GM19397 (cell line): ENCODE data around the gene DMAC2.
"Not testable (repeated sequence)": the region's sequence is repeated elsewhere in the genome, so short reads cannot be mapped to it uniquely, and the experiment has no call there.

Source experiments
- ATAC-seq: cut with Tn5 transposase; IDR thresholded peaks from one replicate; pipeline ENCODE4 v1.9.1; 2021; ENCODE audit warnings: mild to moderate bottlenecking, moderate library complexity; ENCODE audit not compliant: unreplicated experiment

Gene DMAC2

DNA sequence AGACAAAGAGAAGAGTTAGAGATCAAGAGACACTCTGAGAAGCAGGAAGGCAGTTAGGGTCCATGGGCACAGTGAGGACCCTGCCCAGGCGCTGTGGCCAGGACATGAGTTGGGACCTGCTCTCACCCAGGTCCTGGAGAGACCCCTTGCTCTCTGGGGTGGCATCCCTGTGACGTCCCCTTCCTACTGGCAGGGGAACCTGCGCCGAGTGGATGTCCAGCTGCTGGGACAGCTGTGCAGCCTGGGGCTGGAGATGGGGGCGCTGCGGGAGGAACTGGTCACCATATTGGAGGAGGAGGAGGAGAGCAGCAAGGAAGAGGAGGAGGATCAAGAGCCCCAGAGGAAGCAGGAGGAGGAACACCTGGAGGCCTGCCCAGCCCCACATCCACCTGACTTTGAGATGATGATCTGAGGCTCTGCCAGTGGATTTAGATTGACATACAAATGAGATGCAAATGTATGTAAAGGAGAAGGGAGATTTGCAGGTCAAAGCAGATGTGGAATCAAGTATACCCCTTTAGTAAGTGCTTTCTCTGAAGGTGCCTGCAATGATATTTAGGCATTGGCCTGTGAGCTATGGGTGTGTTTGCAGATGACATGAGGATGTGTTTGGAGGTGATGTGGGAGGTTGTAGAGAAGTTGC, 4.2 kb upstream of the DMAC2 start:
- ATAC-seq: no peak

DNA sequence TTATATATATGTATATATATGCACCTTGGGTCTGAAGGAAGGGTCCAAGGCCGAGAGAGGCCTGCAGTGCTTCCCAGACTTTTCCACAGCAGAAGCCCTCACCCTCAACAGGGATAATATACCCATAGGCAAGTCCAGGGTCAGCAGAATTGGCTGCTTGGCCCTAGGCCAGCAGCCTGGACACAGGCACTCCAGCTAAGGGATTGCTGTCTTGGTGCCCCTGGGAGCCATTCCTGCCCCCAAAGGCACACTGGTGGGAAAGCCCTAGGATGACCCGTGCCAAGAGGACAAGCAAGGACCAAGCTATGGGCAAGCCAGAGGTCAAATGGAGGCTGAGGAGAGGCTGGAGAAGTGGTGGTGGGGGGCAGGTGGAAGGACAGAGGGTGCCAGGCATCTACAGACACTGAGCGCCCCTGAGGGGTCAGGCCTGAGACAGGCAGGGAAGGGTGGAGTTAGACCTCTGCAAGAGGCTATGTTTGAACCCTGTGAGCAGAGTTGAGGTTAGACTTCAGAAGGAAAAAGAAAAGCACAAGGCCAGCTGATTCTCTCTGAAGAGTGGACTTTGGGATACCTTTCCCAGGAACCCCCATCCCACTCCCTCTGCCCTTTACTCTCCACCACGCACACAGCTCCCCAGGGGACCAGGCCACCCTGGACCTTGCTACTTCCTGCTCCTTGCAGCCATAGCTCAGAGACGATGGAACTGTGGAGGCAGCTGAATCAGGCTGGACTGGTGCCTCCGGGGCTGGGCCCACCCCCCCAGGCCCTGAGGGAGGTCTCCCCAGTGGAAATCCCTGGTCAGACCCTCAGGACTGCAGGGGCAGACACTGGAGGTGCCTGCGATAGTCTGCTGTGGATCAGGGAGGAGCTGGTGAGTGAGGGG, 3.0 kb upstream of the DMAC2 start, which contains the start of gene ERICH4:
TSS of gene ERICH4 (plus strand) at position 684 of the 883 bp plus-strand sequence. CDS start at position 698, 14 bp downstream.
- ATAC-seq: no peak

DNA sequence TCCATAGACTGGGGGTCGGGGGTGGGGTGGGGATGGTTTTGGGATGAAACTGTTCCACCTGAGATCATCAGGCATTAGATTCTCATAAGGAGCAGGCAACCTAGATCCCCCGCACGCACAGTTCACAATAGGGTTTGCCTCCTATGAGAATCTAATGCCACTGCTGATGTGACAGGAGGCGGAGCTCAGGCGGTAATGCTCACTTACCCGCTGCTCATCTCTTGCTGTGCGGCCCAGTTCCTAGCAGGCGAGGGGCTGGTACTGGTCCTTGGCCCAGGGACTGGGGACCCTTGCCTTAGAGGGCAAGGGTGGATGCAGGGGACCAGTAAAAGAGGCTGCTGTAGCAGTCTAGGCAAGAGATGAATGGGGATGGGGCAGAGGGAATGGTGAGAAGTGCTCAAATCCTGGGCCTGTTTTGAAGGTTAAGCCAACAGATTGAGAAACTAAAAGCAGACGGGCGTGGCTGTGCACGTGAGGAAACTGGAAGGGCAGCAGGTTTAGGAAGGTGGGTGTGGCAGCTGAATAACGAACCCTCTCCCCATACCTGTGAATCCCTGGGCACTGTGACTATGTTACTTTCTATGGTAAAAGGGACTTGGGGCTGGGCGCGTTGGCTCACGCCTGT, 1.7 kb upstream of the DMAC2 start:
- no peak for ATAC-seq

DNA sequence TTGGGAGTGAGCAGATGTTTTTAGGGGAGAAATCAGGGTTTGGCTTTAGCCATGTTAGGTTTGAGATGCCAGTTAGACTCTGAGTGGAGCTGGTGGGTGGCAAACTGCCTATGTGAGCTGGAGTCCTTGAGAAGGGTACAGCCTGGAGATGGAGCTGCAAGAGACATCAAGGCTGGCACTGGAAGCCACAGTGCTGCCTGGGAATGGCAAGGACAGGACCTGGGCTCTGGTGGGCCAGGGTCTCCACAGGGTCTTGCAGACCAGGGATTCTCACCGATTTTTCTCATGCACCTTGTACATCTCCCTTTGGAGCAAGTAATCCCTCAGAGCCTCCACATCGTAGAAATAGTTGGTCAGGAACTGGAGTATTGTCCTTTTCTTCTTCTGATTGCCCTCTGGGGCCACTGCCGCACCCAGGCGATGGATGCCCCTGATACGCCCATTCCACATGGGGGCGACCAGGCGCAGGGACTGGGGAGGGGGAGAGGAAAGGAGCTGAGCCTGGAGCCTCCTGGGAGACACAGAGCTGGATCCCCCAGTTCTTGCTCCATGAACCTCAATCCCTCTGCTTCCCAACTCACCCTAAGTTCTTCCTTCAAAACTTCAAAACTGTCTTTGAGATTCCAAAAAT, 1.7 kb downstream of the DMAC2 start:
- no peak for ATAC-seq

DNA sequence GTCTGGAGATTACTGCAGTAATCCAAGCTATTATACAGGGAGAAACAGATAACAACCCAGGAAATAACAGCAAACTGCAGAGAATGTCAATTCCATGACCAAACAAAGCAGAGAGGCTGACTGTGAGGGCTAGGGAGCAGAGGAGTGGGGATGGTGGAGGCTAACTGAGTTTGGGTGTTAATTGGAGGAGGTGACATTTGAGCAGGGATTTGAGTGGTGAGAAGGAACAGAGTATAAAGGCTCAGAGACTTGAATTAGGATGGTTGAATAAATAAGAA, 3.1 kb downstream of the DMAC2 start:
- ATAC-seq: no peak

DNA sequence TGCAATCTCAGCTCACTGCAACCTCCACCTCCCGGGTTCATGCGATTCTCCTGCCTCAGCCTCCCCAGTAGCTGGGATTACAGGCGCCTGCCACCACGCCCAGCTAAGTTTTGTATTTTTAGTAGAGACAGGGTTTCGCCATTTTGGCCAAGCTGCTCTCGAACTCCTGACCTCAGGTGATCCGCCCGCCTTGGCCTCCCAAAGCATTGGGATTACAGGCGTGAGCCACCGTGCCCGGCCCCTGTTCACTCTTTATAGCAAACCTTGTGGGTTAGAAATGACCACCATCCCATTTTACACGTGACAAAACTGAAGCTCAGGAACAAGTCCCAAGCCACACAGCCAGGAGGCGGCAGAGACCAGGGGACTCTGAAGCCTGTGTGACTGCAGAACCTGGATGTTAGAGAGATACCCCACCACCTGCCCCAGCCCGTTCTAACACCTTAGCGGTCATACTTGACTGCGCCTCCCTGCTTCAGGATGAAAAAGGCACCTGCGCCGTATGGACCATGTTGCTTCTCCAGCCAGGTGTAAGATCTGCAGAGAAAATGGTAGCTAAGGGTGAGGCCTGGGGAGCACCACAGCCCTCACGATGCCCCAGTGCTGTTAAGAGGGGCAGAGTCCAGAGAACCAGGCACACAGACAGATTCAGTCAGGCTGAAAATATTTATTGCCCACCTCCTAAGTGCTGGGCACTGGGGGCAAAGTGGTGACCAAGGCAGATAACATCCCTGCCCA, 3.6 kb downstream of the DMAC2 start:
- no peak for ATAC-seq

DNA sequence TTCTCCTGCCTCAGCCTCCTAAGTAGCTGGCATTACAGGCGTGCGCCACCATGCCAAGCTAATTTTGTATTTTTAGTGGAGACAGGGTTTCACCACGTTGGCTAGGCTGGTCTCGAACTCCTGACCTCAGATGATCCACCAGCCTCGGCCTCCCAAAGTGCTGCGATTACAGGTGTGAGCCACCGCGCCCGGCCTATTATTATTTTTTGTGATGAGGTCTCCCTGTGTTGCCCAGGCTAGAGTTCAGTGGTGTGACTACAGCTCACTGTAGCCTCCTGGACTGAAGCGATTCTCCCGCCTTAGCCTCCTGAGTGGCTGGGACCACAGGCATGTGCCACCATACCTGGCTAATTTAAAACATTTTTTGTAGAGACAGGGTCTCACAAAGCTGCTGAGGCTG, 4.3 kb downstream of the DMAC2 start:
- not testable (repeated sequence) for ATAC-seq

DNA sequence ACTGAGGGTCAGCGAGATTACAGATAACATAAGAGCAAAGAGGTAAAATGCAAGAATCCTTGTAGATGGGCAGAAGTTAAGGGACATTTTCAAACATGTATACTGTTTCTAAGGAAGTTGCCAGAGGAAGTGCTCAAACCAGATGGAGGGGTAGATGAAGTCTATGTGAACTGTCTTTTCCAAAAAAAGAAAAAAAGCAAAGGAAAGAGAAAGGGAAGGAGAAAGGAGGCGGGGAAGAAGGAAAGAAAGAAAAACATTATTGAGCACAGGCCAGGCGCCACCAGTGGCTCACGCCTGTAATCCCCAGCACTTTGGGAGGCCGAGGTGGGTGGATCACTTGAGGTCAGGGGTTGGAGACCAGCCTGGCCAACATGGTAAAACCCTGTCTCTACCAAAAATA, 5.3 kb downstream of the DMAC2 start:
- ATAC-seq: no peak

DNA sequence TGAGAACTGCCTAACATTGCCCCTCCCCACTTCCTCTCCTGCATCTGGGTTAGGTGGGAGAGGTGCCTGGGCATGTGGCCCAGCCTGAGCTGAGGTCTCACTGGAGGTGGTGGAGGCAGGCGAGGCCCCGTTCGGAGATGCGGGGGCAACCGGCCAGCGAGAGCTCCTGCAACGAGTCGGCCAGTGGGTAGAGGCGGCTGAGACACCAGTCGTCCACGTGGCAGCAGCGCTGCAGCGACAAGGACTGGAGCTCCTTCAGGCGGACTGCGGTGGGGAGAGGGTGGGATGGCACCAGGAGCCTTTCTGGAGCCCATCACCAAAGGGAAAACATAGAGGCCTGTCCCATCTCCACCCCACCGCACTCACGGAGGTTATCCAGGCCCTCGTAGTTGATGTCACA, 6.5 kb downstream of the DMAC2 start:
- no peak for ATAC-seq

DNA sequence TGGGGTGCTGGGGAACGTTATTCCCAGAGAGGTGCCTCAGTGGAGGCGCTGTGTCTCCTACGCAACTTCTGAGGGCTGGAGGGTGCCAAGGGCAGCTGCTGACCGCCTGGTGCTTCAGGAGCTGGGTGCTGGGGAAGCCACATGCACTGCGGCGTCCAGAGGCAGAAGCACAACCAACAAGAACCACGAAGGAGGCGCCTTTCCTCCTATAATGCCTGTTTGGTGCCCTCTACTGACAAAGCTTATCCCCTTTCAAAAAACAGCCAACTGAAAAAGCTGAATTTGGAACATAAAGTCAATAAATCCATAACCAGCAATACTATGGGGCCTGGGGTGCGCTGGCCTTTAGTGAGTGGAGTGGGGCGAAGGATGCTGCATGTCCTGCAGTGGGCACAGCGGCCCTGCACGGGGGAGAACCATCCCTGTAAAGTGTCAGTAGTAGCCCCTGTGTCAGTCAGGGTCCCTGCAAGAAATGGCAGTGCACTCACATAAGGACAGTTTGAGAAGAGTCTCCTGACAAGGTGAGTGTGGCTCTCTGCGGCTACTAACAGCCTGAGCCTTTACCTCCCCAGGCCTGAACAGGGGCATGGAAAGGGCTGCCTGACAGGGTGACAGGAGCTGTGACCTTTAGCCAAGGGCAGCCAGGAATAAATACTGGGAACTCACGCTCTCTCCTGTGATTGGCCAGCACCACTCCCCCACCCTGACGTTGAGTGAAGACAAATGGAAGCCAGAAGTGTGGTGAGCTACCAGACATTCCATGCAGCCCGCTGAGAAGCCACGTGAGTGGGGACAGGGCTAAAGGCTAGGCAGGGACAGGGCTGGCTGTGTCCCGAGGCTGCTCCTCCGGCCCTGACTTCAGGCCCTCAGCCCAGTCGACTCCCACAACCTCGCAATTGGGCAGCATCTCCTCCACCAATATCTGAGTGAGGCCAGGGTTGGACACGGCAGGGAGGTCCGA, 8.0 kb downstream of the DMAC2 start:
- no peak for ATAC-seq

DNA sequence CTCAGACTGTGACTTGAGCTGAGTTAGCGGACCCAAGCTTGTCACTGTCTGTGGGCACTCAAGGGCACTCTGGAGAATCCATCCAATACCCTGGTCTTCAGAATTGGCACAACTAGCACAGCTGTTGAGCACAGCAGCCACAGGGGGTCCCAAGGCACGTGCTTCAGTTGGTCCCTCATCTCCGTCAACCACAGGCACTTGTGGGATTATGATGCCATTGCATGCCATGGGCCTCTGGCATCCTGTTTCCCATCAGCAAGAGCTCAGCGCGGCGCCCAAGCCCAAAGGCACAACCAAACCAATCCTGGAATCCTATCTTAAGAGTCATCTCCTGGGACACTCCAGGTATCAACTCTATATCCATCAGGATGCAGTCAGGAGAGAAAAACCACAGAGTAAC, 8.8 kb downstream of the DMAC2 start:
- ATAC-seq: no peak

DNA sequence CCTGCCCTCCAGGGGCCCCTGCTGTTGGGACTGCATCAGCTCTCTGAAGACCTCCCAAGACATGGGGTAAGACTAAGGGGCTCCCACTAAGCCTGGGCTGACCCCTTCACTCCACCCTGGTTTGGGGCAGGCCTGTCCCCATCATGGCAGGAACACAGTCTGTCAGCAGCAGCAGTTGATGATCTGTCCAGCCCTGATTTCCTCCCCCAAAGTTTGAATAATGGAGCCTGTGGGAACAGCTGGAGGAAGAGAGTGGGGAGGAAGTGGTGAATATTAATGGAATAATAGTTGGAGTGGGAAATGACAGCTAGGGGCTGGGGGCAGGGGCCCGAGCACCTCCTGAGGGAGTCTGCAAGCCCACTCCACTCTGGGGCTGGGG, 11.2 kb downstream of the DMAC2 start:
- no peak for ATAC-seq

DNA sequence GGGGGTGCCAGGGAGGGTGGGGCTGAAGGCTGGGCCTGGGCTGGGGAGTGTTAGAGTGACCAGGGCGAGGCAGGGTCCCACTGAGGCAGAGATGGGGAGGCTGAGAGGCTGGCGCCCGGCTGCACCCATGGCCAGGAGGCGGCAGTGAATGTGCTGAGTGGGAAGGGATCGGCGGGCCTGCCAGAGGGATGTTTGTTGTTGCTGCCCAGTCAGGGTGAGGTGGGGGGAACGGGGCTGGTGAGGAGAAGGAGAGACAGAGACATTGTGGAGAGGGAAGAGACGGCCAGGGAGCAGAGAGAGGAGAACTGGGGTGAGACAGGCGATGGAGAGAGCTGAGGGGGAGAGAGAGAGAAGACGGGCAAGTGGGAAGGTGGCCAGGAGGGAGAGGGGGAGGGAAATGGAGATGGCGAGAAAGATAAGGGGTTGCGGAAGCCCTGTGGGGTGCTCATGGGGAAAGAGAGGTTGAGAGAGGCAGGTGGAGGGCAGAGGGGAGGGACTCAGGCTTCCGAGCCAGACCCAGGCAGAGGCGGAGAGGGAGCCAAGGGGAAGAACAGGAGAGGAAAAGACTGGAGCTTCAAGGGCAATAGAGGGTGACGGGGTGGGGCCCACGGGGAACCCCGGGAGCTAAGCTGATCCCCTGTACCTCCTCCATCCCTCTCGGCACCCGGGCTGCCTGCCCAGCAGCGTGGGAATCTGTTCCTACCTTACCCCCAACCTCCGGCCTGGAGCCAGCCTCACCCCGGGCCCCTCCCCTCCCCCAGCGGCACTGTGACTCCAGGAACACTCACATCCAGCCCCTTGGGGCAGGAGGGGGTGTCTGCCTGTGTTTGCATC, 11.8 kb downstream of the DMAC2 start:
- no peak for ATAC-seq

DNA sequence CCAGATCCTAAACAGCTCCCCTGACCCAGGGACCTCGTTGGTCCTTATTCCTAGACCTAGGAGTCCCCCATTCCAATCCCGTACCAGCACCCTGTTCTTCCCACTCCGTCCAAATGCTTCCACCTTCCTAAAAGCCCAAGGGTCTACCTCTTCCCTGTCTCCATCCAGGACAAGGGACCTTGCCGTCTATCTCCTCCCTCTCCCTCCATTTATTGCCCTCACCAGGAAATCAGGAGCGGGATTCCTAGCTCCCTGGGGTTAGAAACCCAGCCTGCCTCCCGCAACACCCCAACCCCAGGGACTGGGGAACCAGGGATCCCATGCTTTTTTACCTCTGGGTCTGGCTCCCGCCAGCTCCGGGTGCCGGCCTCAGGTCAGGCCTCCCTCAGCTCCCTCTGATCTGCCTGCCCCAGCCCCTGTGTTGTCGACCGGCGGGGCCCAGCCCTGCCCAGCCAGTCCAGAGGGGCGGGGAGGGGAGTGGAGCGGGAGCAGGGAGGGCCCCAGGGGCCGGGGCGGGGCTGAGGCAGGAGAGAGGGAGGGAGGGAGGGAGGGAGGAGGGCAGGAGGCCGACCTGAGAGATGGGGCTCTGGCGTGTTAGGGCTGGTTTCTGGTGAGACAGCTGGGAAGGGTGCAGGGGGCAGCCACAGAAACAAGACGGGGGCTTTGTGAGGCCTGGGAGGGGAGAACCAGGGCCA, 12.6 kb downstream of the DMAC2 start, which contains the start of gene B3GNT8:
TSS of gene B3GNT8 (minus strand) at position 423 of the 695 bp plus-strand sequence. CDS start 596 bp downstream, outside the sequence.
- ATAC-seq: no peak

DNA sequence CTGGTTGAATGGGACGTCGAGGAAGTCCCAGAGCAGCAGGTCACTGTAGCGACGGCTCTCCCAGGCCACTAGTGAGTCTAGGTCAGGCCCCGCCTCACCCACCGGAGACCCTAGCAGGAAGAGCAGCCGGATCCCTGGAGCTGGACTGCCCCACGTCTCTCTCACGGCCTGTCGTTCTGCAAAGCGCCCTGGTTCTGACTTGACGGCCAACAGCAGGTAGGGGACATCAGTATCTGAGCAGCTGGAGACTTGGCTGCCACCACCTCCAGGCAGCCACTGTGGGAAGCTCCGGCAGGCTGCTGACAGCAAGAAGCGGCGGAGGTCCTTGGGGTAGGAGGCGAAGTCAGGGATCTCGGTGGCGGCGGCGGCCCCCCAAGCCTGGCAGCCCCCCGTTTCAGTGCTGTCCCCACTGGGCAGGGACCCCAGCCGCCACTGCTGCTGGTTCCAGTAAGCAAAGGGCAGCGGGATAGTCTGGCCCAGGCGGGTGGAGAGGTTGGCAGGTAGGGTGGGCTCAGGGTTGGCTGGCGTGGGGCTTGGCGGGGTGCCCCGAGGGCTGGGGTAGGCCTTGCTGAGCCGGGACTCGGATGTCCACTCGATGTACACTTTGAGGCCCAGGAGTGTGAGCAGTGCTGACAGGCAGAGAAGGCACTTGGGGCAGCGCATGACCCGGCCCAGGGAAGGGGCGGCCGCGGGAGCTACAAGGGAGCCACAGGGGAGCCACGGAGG, 13.4 kb downstream of the DMAC2 start:
- ATAC-seq: no peak

DNA sequence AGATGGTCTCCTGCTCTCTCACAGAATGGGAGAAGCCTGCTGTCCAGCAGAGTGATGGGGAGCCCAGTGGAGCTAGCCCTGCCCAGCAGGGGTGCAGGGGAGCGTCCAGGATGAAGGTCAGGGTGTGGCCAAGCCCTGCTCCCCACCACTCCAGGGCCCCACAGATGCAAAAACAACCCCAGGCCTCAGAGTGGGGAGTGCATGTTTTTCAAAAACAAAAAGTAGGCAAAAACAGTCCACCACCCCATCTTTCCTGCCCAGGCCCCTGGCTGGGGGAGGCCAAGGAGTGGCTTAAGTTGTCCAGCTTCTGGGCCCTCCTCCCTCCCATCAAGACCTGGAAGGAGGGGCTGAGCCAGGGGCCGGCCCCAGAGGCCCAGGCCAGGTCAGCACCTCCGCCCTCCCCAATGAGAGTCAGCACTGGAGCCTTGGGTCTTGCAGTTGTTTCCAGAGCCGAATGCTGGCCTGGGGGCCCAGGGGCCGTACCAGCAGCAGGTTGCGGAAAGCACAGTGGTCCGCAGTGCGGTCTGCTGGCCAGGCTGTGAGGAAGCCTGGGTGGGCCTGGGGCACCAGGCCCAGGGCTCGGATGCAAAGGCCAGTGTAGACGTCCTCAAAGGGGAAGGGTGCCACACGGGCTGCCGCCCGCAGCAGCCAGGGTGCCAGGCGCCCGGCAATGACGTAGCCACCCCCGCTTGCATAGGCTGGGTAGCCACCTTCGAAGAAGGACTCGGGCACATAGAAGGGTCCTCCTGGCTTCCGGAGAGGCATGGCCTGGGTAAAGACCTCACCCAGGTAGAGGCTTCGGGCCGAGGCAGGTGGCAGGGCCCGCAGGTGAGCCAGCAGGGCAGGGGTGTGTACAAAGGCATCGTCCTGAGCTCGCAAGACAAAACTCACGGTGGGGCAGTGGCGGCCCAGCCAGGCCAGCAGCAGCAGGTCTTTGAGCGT, 14.3 kb downstream of the DMAC2 start:
- no peak for ATAC-seq
